BE2C (cell line): Measurements from ENCODE around the gene PRMT2.

Experiments used
- DNase-seq: peaks from one replicate; pipeline ENCODE4 v3.0.0-alpha.2; 2020
- H3K27me3 ChIP-seq: fragments of 250-450 bp; sonication (Bioruptor Pico); 2 replicates; pipeline ENCODE4 v1.5.1; 2020; ENCODE audit warnings: mild to moderate bottlenecking
- H3K36me3 ChIP-seq: fragments of 250-450 bp; sonication (Bioruptor Pico); 2 replicates; pipeline ENCODE4 v1.5.1; 2020; ENCODE audit warnings: mild to moderate bottlenecking
- H3K4me1 ChIP-seq: fragments of 250-450 bp; sonication (Bioruptor Pico); 2 replicates; pipeline ENCODE4 v1.5.1; 2020
- H3K4me3 ChIP-seq: 2 replicates; pipeline ENCODE4 v1.5.1; 2011; ENCODE audit warnings: low read depth, low read length
- H3K9me3 ChIP-seq: fragments of 250-450 bp; sonication (Bioruptor Pico); 2 replicates; pipeline ENCODE4 v1.5.1; 2020
- TF ChIP-seq, protein P1 (sequence below): IDR thresholded peaks from 2 replicates; pipeline ENCODE4 v1.5.1; 2012; ENCODE audit warnings: mild to moderate bottlenecking, low read depth, low read length

The PRMT2 gene

GRCh38 chr21:46618738-46619379, 16.6 kb upstream of the PRMT2 start:
- Histone ChIP-seq H3K27me3 (no peaks in the 10 kb centered on the region; the same call in none of the 2 replicates), H3K4me3 (no peak overlapping the region), H3K36me3 (no peaks in the 10 kb centered on the region), H3K4me1 (no peaks in the 10 kb centered on the region), H3K9me3 (no peaks in the 10 kb centered on the region; the same call in 1 of the 2 replicates)
- TF ChIP-seq, protein P1, sequence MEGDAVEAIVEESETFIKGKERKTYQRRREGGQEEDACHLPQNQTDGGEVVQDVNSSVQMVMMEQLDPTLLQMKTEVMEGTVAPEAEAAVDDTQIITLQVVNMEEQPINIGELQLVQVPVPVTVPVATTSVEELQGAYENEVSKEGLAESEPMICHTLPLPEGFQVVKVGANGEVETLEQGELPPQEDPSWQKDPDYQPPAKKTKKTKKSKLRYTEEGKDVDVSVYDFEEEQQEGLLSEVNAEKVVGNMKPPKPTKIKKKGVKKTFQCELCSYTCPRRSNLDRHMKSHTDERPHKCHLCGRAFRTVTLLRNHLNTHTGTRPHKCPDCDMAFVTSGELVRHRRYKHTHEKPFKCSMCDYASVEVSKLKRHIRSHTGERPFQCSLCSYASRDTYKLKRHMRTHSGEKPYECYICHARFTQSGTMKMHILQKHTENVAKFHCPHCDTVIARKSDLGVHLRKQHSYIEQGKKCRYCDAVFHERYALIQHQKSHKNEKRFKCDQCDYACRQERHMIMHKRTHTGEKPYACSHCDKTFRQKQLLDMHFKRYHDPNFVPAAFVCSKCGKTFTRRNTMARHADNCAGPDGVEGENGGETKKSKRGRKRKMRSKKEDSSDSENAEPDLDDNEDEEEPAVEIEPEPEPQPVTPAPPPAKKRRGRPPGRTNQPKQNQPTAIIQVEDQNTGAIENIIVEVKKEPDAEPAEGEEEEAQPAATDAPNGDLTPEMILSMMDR = no peak
- DNase-seq = no peak

DNA sequence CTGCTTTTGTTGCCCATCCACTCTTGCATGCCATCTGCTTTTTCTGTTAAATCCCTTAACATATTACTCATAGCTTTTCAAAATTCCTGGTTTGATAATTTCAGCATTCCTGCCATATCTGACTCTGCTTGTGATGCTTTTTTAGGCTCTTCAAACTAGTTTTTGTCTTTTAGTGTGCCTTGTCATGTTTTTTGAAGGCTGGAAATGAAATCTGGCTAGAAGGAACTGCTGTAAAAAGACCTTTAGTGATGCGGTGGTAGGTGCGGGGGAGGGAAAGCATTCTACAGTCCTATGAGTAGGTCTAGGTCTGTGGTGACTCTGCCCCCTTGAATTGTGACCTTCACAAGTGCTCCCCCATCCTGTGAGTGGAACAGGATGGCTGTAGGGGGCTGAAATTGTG, 15.6 kb upstream of the PRMT2 start:
- Histone ChIP-seq H3K27me3 (no peaks in the 10 kb centered on the region; the same call in none of the 2 replicates), H3K9me3 (no peaks in the 10 kb centered on the region; the same call in 1 of the 2 replicates), H3K36me3 (no peaks in the 10 kb centered on the region), H3K4me3 (no peak overlapping the region), H3K4me1 (no peaks in the 10 kb centered on the region)
- no peak for DNase-seq
- TF ChIP-seq, protein P1 = no peak

DNA sequence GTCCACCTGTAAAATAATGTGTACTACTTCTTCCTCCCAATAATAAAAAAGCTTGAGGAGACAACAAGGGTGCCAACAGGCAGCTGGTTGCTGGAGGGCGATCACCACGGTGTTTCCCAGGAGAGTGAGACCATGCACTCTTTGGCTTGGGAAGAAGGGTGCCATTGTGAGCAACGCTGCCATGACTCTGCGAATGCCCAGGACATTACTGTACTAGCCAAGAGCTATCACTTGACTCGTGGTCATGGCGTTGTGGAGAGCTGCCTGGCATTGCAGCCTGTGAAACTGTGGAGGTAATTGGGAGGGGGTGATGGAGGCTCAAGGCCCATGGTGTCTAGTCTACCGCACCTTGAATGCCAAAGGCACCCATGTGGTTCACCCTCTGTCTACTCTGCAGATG, 14.6 kb upstream of the PRMT2 start:
- H3K9me3 ChIP-seq = no peaks in the 10 kb centered on the region; the same call in 1 of the 2 replicates
- no peak for DNase-seq
- no peaks in the 10 kb centered on the region for H3K27me3 ChIP-seq
- TF ChIP-seq, protein P1 = no peak
- no peak overlapping the region for H3K4me3 ChIP-seq
- no peaks in the 10 kb centered on the region for H3K4me1 ChIP-seq
- H3K36me3 ChIP-seq = no peaks in the 10 kb centered on the region

DNA sequence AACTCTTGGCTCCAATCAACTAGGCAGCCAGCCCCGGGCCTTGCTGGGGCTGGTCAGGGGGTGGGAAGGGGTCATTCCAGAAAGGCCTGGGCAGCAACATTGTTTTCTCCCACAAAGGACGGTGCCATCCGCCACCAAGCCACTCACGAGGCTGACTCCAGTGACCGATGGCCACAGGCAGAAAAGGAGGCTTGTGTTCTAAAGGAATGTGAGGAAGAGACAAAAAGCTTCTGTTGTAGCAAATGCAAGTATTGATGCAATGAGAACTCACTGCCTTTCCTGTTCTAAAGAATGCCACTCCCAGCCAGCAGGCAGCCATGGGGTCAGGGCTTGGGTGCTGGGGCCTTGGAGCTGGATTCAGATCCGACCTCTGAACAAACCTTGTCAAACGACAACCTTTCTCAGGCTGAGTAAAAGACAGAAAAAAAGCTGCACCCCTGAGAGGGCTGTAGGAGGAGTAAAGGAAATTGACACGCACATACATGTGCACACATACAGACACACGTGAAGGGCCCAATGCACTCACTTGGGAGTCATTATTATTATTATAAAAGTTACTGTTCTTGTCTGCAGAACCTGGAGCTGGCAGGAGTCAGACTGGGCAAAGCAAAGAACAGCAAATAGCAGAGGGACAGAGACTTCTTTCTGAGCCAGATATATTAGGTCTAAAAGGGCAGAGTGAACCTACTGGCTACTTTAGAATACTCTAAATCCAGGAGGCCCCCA, 13.9 kb upstream of the PRMT2 start:
- no peak overlapping the region for H3K4me3 ChIP-seq
- H3K36me3 ChIP-seq = no peaks in the 10 kb centered on the region
- no peaks in the 10 kb centered on the region for H3K27me3 ChIP-seq
- H3K9me3 ChIP-seq = no peaks in the 10 kb centered on the region; the same call in 1 of the 2 replicates
- TF ChIP-seq, protein P1 = no peak
- DNase-seq = no peak
- no peaks in the 10 kb centered on the region for H3K4me1 ChIP-seq

GRCh38 chr21:46622226-46622625, 13.2 kb upstream of the PRMT2 start:
- Histone ChIP-seq H3K4me1 (no peaks in the 10 kb centered on the region), H3K9me3 (no peaks in the 10 kb centered on the region; the same call in 1 of the 2 replicates), H3K4me3 (no peak overlapping the region), H3K36me3 (no peaks in the 10 kb centered on the region), H3K27me3 (no peaks in the 10 kb centered on the region)
- TF ChIP-seq, protein P1 = no peak
- DNase-seq = no peak

GRCh38 chr21:46624050-46624449, 11.4 kb upstream of the PRMT2 start:
- no peak for DNase-seq
- no peaks in the 10 kb centered on the region for H3K4me1 ChIP-seq
- TF ChIP-seq, protein P1 = no peak
- no peaks in the 10 kb centered on the region for H3K27me3 ChIP-seq
- H3K36me3 ChIP-seq = no peaks in the 10 kb centered on the region
- no peaks in the 10 kb centered on the region; the same call in 1 of the 2 replicates for H3K9me3 ChIP-seq
- no peak overlapping the region for H3K4me3 ChIP-seq
